HepG2 (cell line): ENCODE data around the gene TBC1D16. TPM values are rescaled to one million over a fixed set of nuclear protein-coding genes. Genes with fewer than 3 reads are reported as not detected.

Experiments used
- ATF2 ChIP-seq: sonication (generic); formaldehyde crosslinking; IDR thresholded peaks from 2 replicates; pipeline ENCODE4 v1.4.0; 2020; ENCODE audit warnings: missing genetic modification reagents
- E2F5 ChIP-seq: sonication (generic); formaldehyde crosslinking; conservative IDR thresholded peaks from 2 replicates; pipeline ENCODE4 v1.4.0; 2020; ENCODE audit warnings: missing genetic modification reagents
- HMGXB3 ChIP-seq: sonication (generic); formaldehyde crosslinking; IDR thresholded peaks from 2 replicates; pipeline ENCODE4 v1.4.0; 2020; ENCODE audit warnings: missing genetic modification reagents, borderline replicate concordance
- KDM5B ChIP-seq: sonication (generic); formaldehyde crosslinking; IDR thresholded peaks from 2 replicates; pipeline ENCODE4 v1.4.0; 2020; ENCODE audit warnings: missing genetic modification reagents, mild to moderate bottlenecking, borderline replicate concordance
- KDM6A ChIP-seq: IDR thresholded peaks from 2 replicates; pipeline ENCODE4 v1.6.1; 2016; ENCODE audit warnings: low read depth
- NCOA2 ChIP-seq: sonication (generic); formaldehyde crosslinking; IDR thresholded peaks from 2 replicates; pipeline ENCODE4 v1.8.0; 2022; ENCODE audit warnings: inconsistent platforms
- NKX3-1 ChIP-seq: sonication (generic); formaldehyde crosslinking; IDR thresholded peaks from 2 replicates; pipeline ENCODE4 v1.5.0; 2020; ENCODE audit warnings: missing genetic modification reagents
- PBX3 ChIP-seq: sonication (generic); formaldehyde crosslinking; IDR thresholded peaks from 2 replicates; pipeline ENCODE4 v1.8.1; 2023; ENCODE audit warnings: missing genetic modification reagents, inconsistent platforms, borderline replicate concordance
- PLRG1 ChIP-seq: fragments of 450-650 bp; conservative IDR thresholded peaks from 2 replicates; pipeline ENCODE4 v1.6.1; 2016
- POLR2A ChIP-seq, 2 experiments: IDR thresholded peaks; 2 replicates each; pipeline ENCODE4 v1.6.1; 2011; ENCODE audit warnings: low read depth in 2 of 2, low read length in 2 of 2, mild to moderate bottlenecking in 1 of 2, moderate library complexity in 1 of 2; ENCODE audit not compliant: insufficient read depth in 1 of 2
- TARDBP ChIP-seq: sonication (generic); formaldehyde crosslinking; IDR thresholded peaks from 2 replicates; pipeline ENCODE4 v1.8.0; 2022; ENCODE audit warnings: mild to moderate bottlenecking, missing genetic modification reagents
- TCF12 ChIP-seq, 2 experiments: fragments of 450-650 bp in 1 of 2; sonication (generic) in 1 of 2; formaldehyde crosslinking in 1 of 2; IDR thresholded peaks; 2 replicates each; pipeline versions ENCODE4 v1.6.1 to v1.8.0; 2017 to 2022; ENCODE audit warnings: antibody characterized with exemption in 1 of 2, mild to moderate bottlenecking in 1 of 2, missing genetic modification reagents in 1 of 2, moderate library complexity in 1 of 2
- USF2 ChIP-seq, 2 experiments: sonication (generic) in 1 of 2; formaldehyde crosslinking in 1 of 2; IDR thresholded peaks; 2 replicates each; pipeline versions ENCODE4 v1.5.1 to v1.6.1; 2011 to 2020; ENCODE audit warnings: borderline replicate concordance in 1 of 2, low read depth in 1 of 2, low read length in 1 of 2, mild to moderate bottlenecking in 1 of 2, missing genetic modification reagents in 1 of 2, moderate library complexity in 1 of 2
- ZBTB7B ChIP-seq: sonication (generic); formaldehyde crosslinking; IDR thresholded peaks from 2 replicates; pipeline ENCODE4 v1.4.0; 2020; ENCODE audit warnings: missing genetic modification reagents
- ZNF205 ChIP-seq: IDR thresholded peaks from 2 replicates; pipeline ENCODE4 v1.6.1; 2018; ENCODE audit warnings: missing biosample characterization, missing genetic modification reagents
- ZNF274 ChIP-seq: sonication (generic); formaldehyde crosslinking; IDR thresholded peaks from 2 replicates; pipeline ENCODE4 v1.5.1; 2020; ENCODE audit warnings: mild to moderate bottlenecking, missing genetic modification reagents
- ZNF335 ChIP-seq: sonication (generic); formaldehyde crosslinking; IDR thresholded peaks from 2 replicates; pipeline ENCODE4 v1.4.0; 2020; ENCODE audit warnings: missing genetic modification reagents
- ZSCAN21 ChIP-seq: sonication (generic); formaldehyde crosslinking; IDR thresholded peaks from 2 replicates; pipeline ENCODE4 v1.8.0; 2022; ENCODE audit warnings: mild to moderate bottlenecking, missing genetic modification reagents, moderate library complexity, borderline replicate concordance
- polyA plus RNA-seq, 8 experiments: library from polyadenylated mRNA; depleted of rRNA in 3 of 8; stranded (reverse) in 7 of 8; unstranded in 1 of 8; fragments of >200 nt; fragmentation: Illumina TruSeq in 4 of 8; extraction: Trizol in 4 of 8; gene quantifications; 2 replicates each; pipeline versions ENCODE4 v1.2.1 to v1.2.3, GENCODE V29; 2011 to 2016; ENCODE audit warnings: low read depth in 4 of 8, missing spikeins in 1 of 8, mixed read lengths in 1 of 8; ENCODE audit not compliant: insufficient read depth in 1 of 8
- total RNA-seq, 5 experiments: library from RNA; depleted of rRNA; stranded (reverse); fragments of >200 nt; fragmentation: Illumina TruSeq; extraction: Trizol; gene quantifications; 2 replicates each; pipeline ENCODE4 v1.2.3, GENCODE V29; 2016; ENCODE audit warnings: low read depth in 1 of 5

Gene TBC1D16
- total and polyA plus RNA-seq, 2 of the 13 experiments (the other 11 are each of a cell fraction or from before 2014, with no cell fraction given), result 14.9 to 24.9 TPM

- TF ChIP-seq TCF12 (IDR thresholded peaks at IDR 0.05) (no peak), TCF12 (CRISPR knock-in tag; IDR thresholded peaks at IDR 0.05) (peak; percentile 97), TARDBP (CRISPR knock-in tag) (peak; percentile 94), POLR2A (IDR thresholded peaks at IDR 0.05; ENCODE audit: insufficient read depth in 1 of 2, low read depth in 2 of 2, low read length in 2 of 2) (peak in 1 of 2 experiments; percentile 66; a peak in 2 of 4 replicates), PLRG1 (no peak), NCOA2 (peak; percentile 93), ZNF274 (CRISPR knock-in tag) (peak; percentile 87), HMGXB3 (CRISPR knock-in tag) (peak; percentile 65; the same call in 1 of the 2 replicates), ZBTB7B (CRISPR knock-in tag) (peak; percentile 100), E2F5 (CRISPR knock-in tag) (no peak; the same call in 1 of the 2 replicates), PBX3 (CRISPR knock-in tag) (no peak), ZNF335 (peak; percentile 85; the same call in 1 of the 2 replicates), ZNF205 (CRISPR knock-in tag) (peak; percentile 77; the same call in 1 of the 2 replicates), ZSCAN21 (peak; percentile 79), ATF2 (CRISPR knock-in tag) (peak; percentile 81), KDM6A (peak; percentile 90), KDM5B (CRISPR knock-in tag) (peak; percentile 87; the same call in 1 of the 2 replicates), USF2 (IDR thresholded peaks at IDR 0.05; ENCODE audit: low read depth, low read length) (no peak), USF2 (CRISPR knock-in tag; IDR thresholded peaks at IDR 0.05; ENCODE audit: borderline replicate concordance) (0 out of 2 replicates have a peak, but pooled peaks have one; percentile 54), NKX3-1 (CRISPR knock-in tag) (peak; percentile 76)
Observed at GRCh38 chr17:79988185-79988971, 47.3 kb downstream of the TBC1D16 start (continued).
